ENCODE data around the gene ADGRF1.
"Not testable (repeated sequence)": the region's sequence is repeated elsewhere in the genome, so short reads cannot be mapped to it uniquely, and the experiment has no call there.

ADGRF1 gene

DNA sequence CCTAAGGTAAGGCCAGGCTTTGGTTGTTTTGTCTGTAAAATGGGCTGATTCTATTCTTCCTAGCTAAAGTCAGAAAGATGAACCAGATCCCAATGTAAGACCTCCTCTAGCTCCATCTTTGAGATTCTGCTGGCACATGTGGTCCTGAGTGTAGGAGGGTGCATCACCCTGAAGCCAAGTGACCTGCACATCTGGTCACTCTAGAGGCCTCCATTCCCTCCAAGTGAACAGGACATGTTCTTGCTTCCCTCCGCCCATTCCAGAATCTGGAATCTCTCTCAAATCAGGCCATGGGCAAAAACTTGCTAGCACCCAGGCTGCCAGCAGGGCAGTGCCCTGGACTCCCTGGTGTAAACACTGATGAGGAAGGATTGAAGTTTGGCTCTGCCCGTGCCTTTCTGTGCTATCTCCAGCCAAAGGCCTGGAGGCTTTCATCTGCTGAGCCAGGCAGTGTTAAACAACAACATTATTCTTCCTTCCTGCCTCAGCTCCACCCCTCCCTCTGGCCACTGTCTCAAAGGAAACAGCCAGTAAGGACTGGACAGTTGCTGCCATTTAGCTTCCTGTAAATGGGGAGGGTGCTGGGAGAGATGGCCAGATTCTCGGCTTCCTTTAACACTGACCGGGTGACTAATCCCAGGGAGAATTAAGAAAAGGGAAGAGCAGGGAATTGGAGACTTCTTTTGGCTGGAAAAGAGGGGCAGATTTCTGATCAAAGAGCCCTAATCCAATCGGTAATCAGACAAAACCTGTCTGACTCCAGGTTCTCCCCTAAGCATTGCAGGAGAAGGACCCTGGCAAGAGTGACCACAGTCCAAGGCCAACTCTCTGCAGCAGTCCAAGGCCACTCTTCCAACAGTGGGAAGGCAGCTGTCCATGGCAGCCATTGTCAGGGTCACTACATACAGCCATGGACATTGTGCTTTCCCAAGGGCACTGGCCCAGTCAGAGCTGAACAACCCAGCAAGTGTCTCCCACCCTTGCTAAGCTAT is 19.5 kb upstream of the ADGRF1 start:
- DNase-seq (ENCODE audit: low read depth in 2 of 2, low spot score in 1 of 2), result no peak

DNA sequence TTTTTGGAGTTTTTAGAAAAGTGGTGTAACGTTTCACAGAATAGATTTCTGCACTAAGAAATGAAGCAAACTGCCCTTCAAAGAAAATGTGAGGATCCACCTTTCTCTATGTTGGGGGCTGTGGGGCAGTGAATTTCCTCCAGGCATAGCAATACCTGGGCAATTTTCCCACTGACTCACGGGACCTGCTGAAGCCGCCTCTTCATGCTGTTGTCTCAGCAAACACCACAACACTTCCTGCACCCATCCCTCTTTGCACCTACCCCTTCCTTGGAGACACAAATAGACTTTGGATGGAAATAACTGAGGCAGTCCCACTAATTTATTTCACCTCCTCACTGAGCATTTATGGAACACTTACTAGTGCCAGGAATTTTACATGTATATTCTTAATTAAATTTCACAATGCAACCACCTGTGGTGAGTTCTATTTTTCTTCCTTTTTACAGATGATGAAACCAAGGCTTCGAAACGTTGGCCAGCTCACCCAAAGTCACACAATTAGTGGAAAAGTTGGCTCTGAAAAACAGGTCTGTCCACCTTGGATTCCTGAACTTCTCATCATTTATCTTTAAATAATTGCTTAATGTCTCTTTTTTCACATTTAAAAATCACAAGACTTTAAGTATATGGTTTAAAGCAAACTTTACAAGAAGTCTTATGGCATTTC is 17.2 kb upstream of the ADGRF1 start:
- DNase-seq (ENCODE audit: low read depth in 2 of 2, low spot score in 1 of 2), result no peak

DNA sequence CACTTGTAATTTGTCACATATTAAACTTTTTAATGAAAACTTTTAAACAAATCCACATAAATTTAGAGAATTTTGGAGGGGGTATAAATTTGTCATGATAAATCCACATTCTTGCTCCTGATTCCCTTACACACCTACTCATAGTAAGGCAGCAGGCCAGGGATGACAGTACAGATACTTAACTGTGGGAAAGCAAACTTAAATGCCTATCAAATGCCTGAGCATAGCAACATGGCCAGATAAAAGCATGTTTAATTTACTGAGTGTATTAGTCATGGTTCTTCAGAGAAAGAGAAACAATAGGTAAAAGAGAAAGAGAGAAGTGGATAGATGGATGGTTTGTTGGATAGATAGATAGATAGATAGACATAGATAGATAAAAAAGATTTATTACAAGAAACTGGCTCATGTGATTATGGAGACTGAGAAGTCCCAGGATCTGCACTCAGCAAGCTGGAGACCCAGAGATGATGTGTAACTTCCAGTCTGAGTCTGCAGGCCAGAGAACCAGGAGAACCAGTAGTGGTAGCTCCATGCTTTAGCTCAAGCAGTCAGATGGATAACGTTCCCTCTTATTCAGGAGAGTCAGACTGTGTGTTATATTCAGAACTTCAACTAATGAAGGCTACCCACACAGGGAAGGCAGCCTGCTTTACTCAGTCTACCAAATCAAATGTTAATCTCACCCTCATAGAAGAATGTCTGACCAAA is 15.9 kb upstream of the ADGRF1 start:
- DNase-seq (ENCODE audit: low read depth in 2 of 2, low spot score in 1 of 2), result no peak

DNA sequence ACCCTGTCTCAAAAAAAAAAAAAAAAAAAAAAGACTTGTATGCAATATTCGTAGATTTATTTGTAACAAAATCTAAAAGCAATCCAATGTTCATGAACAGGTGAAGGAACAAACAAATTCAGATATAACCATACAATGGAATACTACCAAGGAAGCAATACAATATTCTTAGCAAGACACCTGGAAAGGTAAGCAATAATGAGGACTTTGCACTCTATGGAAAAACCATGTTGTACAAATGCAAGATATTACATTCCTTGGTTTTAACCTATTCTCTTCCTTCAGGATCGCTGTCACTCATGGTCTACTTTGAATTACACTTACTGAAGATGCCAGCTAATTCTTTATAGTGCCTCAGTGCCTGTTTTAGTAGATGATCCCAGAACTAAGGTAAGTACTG is 14.7 kb upstream of the ADGRF1 start:
- DNase-seq (ENCODE audit: low read depth in 2 of 2, low spot score in 1 of 2), result no peak

DNA sequence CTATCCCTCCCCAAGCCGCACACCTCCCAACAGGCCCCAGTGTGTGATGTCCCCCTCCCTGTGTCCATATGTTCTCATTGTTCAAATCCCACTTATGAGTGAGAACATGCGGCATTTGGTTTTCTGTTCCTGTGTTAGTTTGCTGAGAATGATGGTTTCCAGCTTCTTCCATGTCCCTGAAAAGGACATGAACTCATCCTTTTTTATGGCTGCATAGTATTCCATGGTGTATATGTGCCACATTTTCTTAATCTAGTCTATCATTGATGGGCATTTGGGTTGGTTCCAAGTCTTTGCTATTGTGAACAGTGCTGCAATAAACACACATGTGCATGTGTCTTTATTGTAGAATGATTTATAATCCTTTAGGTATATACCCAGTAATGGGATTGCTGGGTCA is 12.2 kb upstream of the ADGRF1 start:
- DNase-seq (ENCODE audit: low read depth in 2 of 2, low spot score in 1 of 2), result not testable (repeated sequence)

DNA sequence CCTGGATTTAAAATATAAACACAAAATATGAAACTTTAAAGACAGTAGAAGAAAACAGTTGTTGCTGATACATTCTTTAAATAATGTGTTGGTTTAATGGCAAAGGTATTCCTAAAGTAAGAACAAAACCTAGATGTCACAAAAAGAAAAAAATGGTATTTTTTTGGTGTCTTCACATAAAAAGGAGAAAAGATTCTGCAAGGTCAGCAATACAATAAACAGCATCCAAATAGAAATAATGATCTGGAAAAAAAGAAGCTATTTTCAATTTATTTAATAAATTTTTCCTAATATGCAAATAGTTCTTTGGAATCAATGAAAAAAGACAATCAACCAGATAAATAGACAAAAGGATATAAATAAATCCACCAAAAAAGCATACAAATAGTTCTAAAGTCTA is 6.5 kb upstream of the ADGRF1 start:
- DNase-seq (ENCODE audit: low read depth in 2 of 2, low spot score in 1 of 2), result no peak

DNA sequence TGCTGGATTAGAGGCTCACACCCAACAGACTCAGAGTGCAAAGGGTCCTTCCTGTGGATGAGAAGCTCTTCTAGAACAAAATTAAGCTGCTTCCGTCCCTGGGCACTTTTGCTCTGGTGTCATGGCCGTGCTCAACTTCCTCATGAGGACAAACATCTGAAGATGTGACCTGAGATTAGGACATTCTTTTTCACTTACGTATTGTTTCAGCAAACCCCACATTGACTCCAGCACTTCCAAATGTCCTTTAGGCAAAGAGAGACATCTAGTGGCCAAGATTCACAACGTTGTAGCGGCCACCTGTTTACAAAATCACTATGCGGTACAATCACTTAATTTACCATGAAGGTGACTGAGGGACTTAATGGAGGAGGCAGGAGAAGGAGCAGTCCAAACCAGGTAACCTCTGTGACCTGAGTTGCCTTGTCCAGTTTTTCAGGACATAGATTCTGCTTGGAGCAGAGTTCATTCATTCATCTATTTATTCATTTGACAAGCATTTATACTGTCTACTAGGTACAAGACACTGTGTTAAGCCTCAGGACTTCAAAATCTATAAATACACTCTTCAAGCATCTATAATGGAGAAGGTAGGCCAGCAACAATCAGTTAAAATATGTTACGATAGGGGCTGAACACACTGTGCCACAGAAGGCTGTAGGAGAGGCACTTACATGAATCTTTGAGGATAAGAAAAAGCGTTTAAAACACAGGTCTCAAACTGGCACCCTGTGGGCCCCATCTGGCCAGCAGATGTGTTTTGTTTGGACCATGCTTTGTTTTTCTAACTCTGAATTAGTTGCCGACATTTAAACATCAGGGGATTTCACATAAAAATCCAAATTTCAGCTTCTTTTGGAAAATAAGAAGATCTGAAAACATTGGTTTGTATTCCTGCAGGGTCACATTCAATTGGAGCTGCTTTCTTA is 5.6 kb upstream of the ADGRF1 start:
- no peak for DNase-seq (ENCODE audit: low read depth in 2 of 2, low spot score in 1 of 2)

DNA sequence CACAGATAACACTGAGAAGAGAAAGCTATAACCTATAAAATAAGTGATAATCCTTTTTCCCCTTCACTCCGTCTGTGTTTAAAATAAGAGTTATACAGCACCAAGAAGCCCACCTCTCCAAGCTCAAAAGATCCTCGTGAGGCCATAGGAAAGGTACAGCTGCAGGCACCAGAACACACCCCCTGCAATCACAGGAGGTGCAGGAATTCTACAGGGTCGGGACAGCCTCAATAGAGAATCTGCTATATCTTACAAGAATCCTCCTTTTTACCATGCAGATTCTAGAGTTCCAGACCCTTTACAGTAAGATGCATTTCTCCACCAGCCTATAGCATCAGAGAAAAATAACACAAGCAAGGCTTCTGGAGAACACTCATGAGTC is 5.0 kb upstream of the ADGRF1 start:
- no peak for DNase-seq (ENCODE audit: low read depth in 2 of 2, low spot score in 1 of 2)

DNA sequence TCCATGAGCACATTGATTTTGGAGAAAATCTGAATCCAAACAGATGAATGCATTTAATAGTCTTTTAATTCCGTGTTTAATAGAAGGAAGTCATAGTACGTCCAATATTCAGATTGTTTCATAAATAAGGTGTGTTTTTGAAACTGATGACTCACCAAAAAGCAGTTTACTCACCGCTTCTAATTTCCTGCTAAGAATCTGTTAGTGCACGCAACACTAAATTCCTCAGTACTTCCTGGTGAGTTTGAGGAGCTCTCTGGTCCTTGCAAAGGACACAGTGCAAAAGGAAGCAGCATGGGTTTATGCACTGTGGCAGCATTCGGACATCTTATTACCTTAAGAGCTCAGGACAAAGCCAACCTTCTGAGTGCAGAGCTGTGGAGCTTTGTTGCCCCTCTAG is 2.3 kb upstream of the ADGRF1 start:
- no peak for DNase-seq (ENCODE audit: low read depth in 2 of 2, low spot score in 1 of 2)

DNA sequence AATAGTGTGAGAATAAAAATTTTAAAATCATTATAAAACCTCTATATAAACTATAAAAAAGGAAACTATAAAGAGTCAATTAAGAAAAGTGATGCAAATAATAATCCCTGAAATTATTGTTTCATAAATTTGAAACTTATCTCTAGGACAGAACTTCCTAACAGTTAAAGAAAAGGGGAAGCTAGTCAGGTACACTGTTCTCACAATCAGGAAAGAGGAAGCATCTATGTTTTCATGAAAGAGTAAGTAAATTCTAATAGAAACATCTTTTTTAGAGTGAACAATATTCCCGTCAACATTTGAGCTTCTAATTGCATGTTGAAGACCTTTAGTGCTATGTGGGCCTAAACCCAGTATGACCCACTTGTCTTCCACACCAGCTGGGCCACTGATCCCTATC is 1.2 kb upstream of the ADGRF1 start:
- DNase-seq (ENCODE audit: low read depth in 2 of 2, low spot score in 1 of 2), result no peak

DNA sequence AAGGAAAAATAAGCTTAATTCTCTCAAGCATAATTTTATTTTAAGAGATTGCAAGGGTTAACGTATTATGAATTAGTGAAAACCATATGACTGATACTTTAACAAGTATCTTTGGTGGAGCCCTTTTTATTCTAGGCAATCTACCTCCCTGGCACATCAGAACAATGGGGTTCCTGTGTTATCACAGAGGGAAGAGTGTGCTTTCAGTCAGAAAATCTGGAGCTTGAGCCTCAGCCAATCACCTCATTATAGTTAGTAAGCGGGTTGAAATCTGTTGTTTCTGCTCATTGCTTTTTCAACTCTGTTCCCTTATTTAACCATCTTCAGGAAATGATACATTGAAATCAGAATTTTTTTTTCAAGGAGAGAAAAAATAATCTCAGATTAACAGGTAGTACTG is 391 bp downstream of the ADGRF1 start:
- no peak for DNase-seq (ENCODE audit: low read depth in 2 of 2, low spot score in 1 of 2)

DNA sequence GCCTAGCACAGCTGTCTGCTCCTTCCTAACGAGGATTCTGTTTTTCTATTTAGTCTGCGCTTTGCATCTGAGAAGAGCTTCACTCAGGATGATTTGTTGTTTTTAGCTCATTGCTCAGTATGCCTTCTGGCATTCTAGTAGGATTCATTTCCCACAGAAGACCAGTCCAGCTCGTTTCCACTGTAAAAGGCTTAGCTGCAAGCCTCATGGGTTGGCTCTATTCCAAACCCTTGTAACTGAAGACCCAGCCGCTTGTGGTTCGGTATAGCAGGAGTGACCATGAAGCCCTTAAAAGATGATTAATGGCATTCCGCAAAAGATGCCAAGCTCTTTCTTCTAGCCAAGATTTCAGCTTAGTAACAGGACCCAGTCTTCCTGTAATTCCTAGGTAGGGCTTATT is 7.2 kb downstream of the ADGRF1 start:
- DNase-seq (ENCODE audit: low read depth in 2 of 2, low spot score in 1 of 2), result no peak

DNA sequence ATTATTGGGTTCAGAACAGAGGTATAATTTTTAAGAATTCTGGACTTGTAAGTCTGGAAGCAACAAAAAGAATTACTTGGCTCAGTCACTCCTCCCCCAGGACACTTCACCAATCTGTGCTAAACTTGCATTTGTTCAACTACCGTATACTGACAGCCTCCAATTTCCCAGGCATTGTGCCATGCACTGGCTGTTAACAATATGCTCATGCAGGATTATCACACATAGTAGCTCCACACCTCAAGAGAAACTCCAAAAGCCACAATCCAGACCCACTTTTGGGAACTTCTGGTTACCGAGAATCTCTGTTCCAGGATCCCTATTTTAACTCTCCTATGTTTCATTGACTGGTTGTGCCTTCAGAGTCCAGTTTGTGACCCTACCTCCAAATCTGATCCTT is 7.7 kb downstream of the ADGRF1 start:
- no peak for DNase-seq (ENCODE audit: low read depth in 2 of 2, low spot score in 1 of 2)

DNA sequence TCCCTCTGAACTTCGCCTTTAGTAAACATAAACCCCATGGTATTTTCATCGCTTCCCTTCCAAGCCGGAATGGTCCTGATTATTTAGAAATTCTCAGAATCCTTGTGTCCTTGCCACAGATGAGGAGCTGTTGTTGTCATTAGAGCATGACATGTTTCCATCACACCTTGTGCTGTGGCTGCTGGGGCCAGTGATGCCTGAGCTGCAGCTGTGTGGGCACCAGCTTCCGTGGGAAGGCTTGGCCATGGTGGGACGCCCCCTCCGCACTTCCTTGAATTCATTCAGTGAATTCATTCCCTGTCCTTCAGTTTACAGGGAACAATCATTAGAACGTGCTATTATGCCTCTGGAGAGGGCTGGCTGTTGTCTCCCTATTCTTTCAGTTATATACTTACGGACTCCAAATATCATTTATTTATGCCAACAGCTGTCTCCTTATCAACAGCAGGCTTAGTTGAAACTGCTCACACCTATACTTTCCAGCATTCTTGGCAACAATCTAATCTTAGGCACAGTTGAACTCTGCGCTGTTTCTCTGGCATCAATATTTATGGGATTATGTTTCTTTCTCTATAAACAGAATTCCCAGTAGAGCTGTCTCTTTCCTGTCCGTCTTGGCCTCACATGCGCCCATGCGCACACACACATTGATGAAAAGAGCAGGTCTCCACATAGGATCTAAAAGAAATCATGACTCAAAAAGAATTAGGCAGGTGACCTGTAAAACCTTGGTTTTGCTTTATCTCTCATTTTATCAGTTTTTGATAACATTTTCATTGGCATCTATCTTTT is 9.0 kb downstream of the ADGRF1 start:
- DNase-seq (ENCODE audit: low read depth in 2 of 2, low spot score in 1 of 2), result no peak

DNA sequence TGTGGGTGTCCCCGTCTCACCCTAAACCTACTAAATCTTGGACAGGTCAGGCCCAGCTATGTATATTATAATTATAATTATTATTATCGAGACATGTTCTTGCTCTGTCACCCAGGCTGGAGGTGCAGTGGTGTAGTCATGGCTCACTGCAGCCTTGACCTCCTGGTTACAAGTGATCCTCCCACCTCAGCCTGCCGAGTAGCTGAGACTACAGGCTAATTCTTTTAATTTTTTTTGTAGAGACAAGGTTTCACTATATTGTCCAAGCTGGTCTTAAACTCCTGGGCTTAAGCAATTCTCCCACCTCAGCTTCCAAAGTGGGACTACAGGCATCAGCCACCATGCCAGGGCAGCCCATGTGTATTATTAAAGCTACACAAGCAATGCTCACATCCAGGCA is 10.5 kb downstream of the ADGRF1 start:
- no peak for DNase-seq (ENCODE audit: low read depth in 2 of 2, low spot score in 1 of 2)

DNA sequence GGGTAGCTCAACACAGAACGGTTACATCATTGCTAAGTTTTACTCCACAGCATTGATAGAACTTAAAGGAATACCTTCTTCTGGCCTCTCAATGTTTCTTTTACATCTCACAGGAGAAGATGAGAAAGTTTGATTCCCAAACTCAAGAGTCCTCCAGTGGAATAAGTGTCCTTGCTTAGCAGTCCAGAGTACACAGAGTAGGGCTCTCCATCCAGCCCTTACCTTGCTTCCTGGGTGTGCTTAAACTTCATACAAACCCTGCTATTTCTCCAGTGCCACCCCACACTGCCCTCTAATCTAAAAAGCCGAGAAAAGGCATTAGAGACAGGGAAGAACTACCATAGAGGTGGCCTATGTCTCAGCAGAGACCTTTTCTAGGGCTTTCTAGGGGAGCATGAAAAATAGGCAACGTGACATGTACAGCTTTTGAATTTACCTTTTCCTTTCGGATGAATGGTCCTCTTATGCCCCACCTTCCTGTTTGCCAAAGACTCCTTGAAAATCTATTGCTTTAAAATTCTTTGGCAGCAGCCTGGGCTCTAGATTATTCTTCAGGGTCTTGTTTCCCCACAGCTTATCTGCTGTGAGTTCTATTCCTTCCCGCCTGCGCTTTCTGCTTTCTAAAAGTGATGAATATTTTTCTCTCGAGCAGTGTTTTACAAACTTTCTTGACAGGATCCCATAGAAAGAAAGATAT is 12.1 kb downstream of the ADGRF1 start:
- no peak for DNase-seq (ENCODE audit: low read depth in 2 of 2, low spot score in 1 of 2)

DNA sequence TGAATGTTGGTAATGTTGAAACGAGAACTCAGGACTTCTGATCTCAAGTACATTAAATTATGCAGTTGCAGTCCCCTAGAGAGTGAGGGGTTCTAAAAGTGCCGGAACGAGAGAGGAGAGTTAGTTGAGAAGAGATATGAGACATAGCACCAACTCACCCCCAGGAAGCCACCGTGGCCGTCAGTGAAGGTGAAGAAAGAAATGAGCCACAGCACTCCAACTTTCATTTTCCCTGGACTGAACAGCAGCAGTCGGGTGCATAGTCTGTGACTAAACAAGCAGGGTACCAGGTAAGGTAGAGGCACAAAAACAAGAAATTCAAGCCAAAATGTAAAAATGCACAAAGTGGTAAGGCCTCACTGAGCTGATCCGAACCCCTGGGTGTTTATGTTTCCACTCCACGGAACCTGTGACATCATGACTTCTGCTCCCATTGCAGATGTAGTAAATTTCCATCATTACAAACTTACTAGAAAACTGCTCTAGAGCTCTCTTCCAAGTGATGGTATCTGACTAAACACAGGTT is 13.2 kb downstream of the ADGRF1 start:
- DNase-seq (ENCODE audit: low read depth in 2 of 2, low spot score in 1 of 2), result no peak

DNA sequence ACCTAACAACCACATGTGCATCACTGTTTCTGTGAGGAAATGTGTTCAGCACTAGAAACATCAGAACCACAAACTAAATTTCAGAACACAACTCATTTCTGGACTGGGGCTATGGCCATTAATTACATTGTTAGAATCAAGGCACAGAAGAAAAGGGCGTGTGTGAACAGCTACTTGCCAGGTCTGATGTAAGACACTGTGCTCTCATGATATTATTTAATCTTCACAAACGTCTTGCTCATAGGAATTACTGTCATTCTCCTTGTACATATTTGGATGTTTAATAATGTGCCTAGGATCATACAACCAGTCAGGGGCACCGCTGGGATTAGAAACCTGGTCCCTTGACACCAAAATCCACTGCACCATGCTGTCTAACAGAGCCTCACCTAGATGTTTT is 14.8 kb downstream of the ADGRF1 start:
- no peak for DNase-seq (ENCODE audit: low read depth in 2 of 2, low spot score in 1 of 2)

DNA sequence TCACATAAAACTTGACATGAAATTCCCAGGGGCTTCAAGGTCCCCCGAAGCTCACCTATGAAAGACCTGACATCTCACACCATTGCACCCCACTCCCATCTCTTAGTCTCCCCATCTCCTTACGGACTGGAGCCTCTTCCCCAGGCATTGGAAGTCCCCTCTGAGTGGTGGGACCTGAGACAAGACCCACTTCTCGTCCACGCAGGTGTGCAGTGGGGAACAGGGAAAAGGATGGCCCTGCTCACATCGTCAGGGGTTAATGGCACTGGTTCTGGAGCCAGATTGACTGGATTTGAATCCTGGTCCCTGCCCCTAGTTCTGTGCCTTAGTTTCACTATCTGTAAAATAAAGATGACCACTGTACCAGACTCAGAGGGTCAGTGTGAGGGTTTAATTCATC is 15.5 kb downstream of the ADGRF1 start:
- no peak for DNase-seq (ENCODE audit: low read depth in 2 of 2, low spot score in 1 of 2)
